ENCODE data around the gene BOLA3.

Gene BOLA3

GRCh38 chr2:74177696-74178095 is 30.0 kb upstream of the BOLA3 start:
- Histone ChIP-seq H3K27ac (ENCODE audit: low read length, poor library complexity, severe bottlenecking) (no peak overlapping the region), H4K91ac (ENCODE audit: low read length) (no peak overlapping the region), H2AK5ac (ENCODE audit: low read length, severe bottlenecking) (no peak overlapping the region), H3K4me3 (ENCODE audit: insufficient read depth in 1 of 2, low read depth in 1 of 2, low read length in 2 of 2) (peak overlapping the region; percentile 78 to 98), H3K79me1 (replicated peaks; ENCODE audit: low read length, poor library complexity, severe bottlenecking) (no peaks in the 10 kb centered on the region), H3K18ac (ENCODE audit: low read depth in 1 of 2, low read length in 2 of 2) (no peak overlapping the region), H3K4me1 (ENCODE audit: control insufficient read depth, insufficient read depth, low read depth, low read length) (peaks cover 5% of the 10 kb centered on the region), H2BK15ac (ENCODE audit: low read depth, poor library complexity, severe bottlenecking) (no peak overlapping the region), H3K4ac (ENCODE audit: low read depth in 1 of 2, low read length in 2 of 2) (no peak overlapping the region), H3K23ac (ENCODE audit: low read length in 2 of 2) (no peak overlapping the region), H2BK120ac (ENCODE audit: low read depth, low read length) (no peak overlapping the region), H3K36me3 (ENCODE audit: control insufficient read depth in 1 of 2, insufficient read depth in 2 of 2, low read depth in 1 of 2, low read length in 2 of 2) (peaks cover 0 to 2% of the 10 kb centered on the region in 2 experiments), H3K9ac (ENCODE audit: low read length) (peak overlapping the region; percentile 95), H2BK12ac (ENCODE audit: low read length in 2 of 2) (no peak overlapping the region), H3K27me3 (ENCODE audit: control insufficient read depth in 1 of 2, insufficient read depth in 1 of 2, low read length in 2 of 2) (no peaks in the 10 kb centered on the region), H3K14ac (ENCODE audit: low read length in 2 of 2) (no peak overlapping the region), H3K9me3 (ENCODE audit: control insufficient read depth, low read length) (no peaks in the 10 kb centered on the region), H2BK5ac (ENCODE audit: low read depth, low read length, poor library complexity, severe bottlenecking) (no peak overlapping the region), H3K4me2 (ENCODE audit: low read length, poor library complexity, severe bottlenecking) (no peak overlapping the region), H2AFZ (ENCODE audit: low read depth, low read length) (no peak overlapping the region), H4K8ac (ENCODE audit: low read length) (no peak overlapping the region)
- DNase-seq = no peak

DNA sequence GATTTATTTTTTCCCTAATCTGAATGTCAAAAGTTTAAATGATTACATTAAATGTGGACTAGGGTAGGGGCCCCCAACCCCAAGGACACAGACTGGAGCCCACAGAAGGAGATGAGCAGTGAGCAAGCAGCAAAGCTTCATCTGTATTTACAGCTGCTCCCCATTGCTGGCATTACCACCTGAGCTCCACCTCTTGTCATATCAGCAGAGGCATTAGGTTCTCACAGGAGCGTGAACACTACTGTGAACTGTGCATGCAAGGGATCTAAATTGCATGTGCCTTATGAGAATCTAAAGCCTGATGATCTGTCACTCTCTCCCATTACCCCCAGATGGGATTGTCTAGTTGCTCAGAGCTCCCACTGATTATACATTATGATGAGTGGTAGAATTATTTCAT is 27.2 kb upstream of the BOLA3 start:
- Histone ChIP-seq H3K36me3 (ENCODE audit: control insufficient read depth in 1 of 2, insufficient read depth in 2 of 2, low read depth in 1 of 2, low read length in 2 of 2) (peaks cover 13 to 22% of the 10 kb centered on the region in 2 experiments), H3K18ac (ENCODE audit: low read depth in 1 of 2, low read length in 2 of 2) (no peak overlapping the region), H3K27ac (ENCODE audit: low read length, poor library complexity, severe bottlenecking) (no peak overlapping the region), H3K27me3 (ENCODE audit: control insufficient read depth in 1 of 2, insufficient read depth in 1 of 2, low read length in 2 of 2) (no peaks in the 10 kb centered on the region), H3K4me2 (ENCODE audit: low read length, poor library complexity, severe bottlenecking) (no peak overlapping the region), H3K9me3 (ENCODE audit: control insufficient read depth, low read length) (no peaks in the 10 kb centered on the region), H3K4me3 (ENCODE audit: insufficient read depth in 1 of 2, low read depth in 1 of 2, low read length in 2 of 2) (no peak overlapping the region), H2BK120ac (ENCODE audit: low read depth, low read length) (no peak overlapping the region), H3K23ac (ENCODE audit: low read length in 2 of 2) (no peak overlapping the region), H4K8ac (ENCODE audit: low read length) (no peak overlapping the region), H3K79me1 (replicated peaks; ENCODE audit: low read length, poor library complexity, severe bottlenecking) (peaks cover 3% of the 10 kb centered on the region), H4K91ac (ENCODE audit: low read length) (no peak overlapping the region), H3K4me1 (ENCODE audit: control insufficient read depth, insufficient read depth, low read depth, low read length) (peaks cover 5% of the 10 kb centered on the region), H2BK12ac (ENCODE audit: low read length in 2 of 2) (no peak overlapping the region), H2BK5ac (ENCODE audit: low read depth, low read length, poor library complexity, severe bottlenecking) (no peak overlapping the region), H3K9ac (ENCODE audit: low read length) (no peak overlapping the region), H2AK5ac (ENCODE audit: low read length, severe bottlenecking) (no peak overlapping the region), H3K4ac (ENCODE audit: low read depth in 1 of 2, low read length in 2 of 2) (no peak overlapping the region), H2BK15ac (ENCODE audit: low read depth, poor library complexity, severe bottlenecking) (no peak overlapping the region), H3K14ac (ENCODE audit: low read length in 2 of 2) (no peak overlapping the region), H2AFZ (ENCODE audit: low read depth, low read length) (no peak overlapping the region)
- 100% methylated on average over 1 of the region's 1 CpG for WGBS
- DNase-seq = no peak

DNA sequence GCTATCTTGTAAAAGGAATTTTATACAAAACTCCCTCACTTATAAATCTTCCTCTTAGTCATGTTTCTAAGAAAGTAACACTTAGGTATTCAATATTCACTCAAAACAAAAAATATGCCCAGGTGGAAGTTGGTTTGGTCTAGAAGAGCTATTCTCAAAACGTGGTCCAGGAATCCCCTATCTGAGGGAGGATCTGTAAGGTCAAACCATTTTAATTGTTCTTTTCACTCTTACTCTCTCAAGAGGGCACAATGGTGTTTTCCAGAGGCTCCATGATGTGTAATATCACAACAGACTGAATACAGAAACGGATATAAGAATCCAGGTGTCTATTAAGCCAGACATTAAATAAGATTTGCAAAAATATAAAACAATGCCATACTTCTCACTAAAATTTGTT is 21.0 kb upstream of the BOLA3 start:
- Histone ChIP-seq H3K4me2 (ENCODE audit: low read length, poor library complexity, severe bottlenecking) (no peak overlapping the region), H2AK5ac (ENCODE audit: low read length, severe bottlenecking) (no peak overlapping the region), H3K4ac (ENCODE audit: low read depth in 1 of 2, low read length in 2 of 2) (no peak overlapping the region), H3K36me3 (ENCODE audit: control insufficient read depth in 1 of 2, insufficient read depth in 2 of 2, low read depth in 1 of 2, low read length in 2 of 2) (peaks cover 33 to 82% of the 10 kb centered on the region in 2 experiments), H2BK120ac (ENCODE audit: low read depth, low read length) (no peak overlapping the region), H3K27ac (ENCODE audit: low read length, poor library complexity, severe bottlenecking) (no peak overlapping the region), H3K4me1 (ENCODE audit: control insufficient read depth, insufficient read depth, low read depth, low read length) (no peaks in the 10 kb centered on the region), H4K8ac (ENCODE audit: low read length) (no peak overlapping the region), H2BK15ac (ENCODE audit: low read depth, poor library complexity, severe bottlenecking) (no peak overlapping the region), H3K18ac (ENCODE audit: low read depth in 1 of 2, low read length in 2 of 2) (no peak overlapping the region), H3K14ac (ENCODE audit: low read length in 2 of 2) (no peak overlapping the region), H4K91ac (ENCODE audit: low read length) (no peak overlapping the region), H3K9ac (ENCODE audit: low read length) (no peak overlapping the region), H3K9me3 (ENCODE audit: control insufficient read depth, low read length) (no peaks in the 10 kb centered on the region), H3K4me3 (ENCODE audit: insufficient read depth in 1 of 2, low read depth in 1 of 2, low read length in 2 of 2) (no peak overlapping the region), H2BK12ac (ENCODE audit: low read length in 2 of 2) (no peak overlapping the region), H2AFZ (ENCODE audit: low read depth, low read length) (no peak overlapping the region), H3K27me3 (ENCODE audit: control insufficient read depth in 1 of 2, insufficient read depth in 1 of 2, low read length in 2 of 2) (no peaks in the 10 kb centered on the region), H3K23ac (ENCODE audit: low read length in 2 of 2) (no peak overlapping the region), H2BK5ac (ENCODE audit: low read depth, low read length, poor library complexity, severe bottlenecking) (no peak overlapping the region), H3K79me1 (replicated peaks; ENCODE audit: low read length, poor library complexity, severe bottlenecking) (peaks cover 16% of the 10 kb centered on the region)
- WGBS = 67% methylated on average over 1 of the region's 2 CpGs
- DNase-seq = no peak

DNA sequence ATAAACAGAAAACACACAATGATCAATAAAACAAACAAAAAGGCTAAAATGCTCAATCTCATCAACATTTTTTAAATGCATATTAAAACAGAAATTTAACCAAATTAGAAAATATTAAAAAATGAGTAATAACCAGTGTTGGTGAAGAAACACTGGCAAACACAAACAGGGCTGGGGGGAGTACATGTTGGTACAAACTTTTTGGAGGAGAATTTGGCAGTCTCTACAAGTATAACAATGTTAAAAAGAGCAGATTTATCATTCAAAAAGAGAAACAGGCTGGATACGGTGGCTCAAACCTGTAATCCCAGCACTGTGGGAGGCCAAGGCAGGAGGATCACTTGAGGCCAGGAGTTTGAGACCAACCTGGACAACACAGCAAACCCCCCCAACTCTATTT is 17.0 kb upstream of the BOLA3 start:
- Histone ChIP-seq H3K18ac (ENCODE audit: low read depth in 1 of 2, low read length in 2 of 2) (no peak overlapping the region), H2AK5ac (ENCODE audit: low read length, severe bottlenecking) (no peak overlapping the region)
- 100% methylated on average over 1 of the region's 1 CpG for WGBS

More for the DNA sequence above, 17.0 kb upstream of the BOLA3 start:
- Histone ChIP-seq H3K4me1 (ENCODE audit: control insufficient read depth, insufficient read depth, low read depth, low read length) (no peaks in the 10 kb centered on the region), H2BK12ac (ENCODE audit: low read length in 2 of 2) (no peak overlapping the region), H3K14ac (ENCODE audit: low read length in 2 of 2) (no peak overlapping the region), H4K8ac (ENCODE audit: low read length) (no peak overlapping the region), H3K4me2 (ENCODE audit: low read length, poor library complexity, severe bottlenecking) (no peak overlapping the region), H3K4ac (ENCODE audit: low read depth in 1 of 2, low read length in 2 of 2) (no peak overlapping the region), H3K36me3 (ENCODE audit: control insufficient read depth in 1 of 2, insufficient read depth in 2 of 2, low read depth in 1 of 2, low read length in 2 of 2) (peaks cover 43 to 94% of the 10 kb centered on the region in 2 experiments), H2AFZ (ENCODE audit: low read depth, low read length) (no peak overlapping the region), H4K91ac (ENCODE audit: low read length) (no peak overlapping the region), H3K4me3 (ENCODE audit: insufficient read depth in 1 of 2, low read depth in 1 of 2, low read length in 2 of 2) (no peak overlapping the region), H3K27me3 (ENCODE audit: control insufficient read depth in 1 of 2, insufficient read depth in 1 of 2, low read length in 2 of 2) (no peaks in the 10 kb centered on the region), H3K23ac (ENCODE audit: low read length in 2 of 2) (no peak overlapping the region), H2BK120ac (ENCODE audit: low read depth, low read length) (no peak overlapping the region), H3K27ac (ENCODE audit: low read length, poor library complexity, severe bottlenecking) (no peak overlapping the region), H3K9me3 (ENCODE audit: control insufficient read depth, low read length) (no peaks in the 10 kb centered on the region), H2BK15ac (ENCODE audit: low read depth, poor library complexity, severe bottlenecking) (no peak overlapping the region), H3K9ac (ENCODE audit: low read length) (no peak overlapping the region), H3K79me1 (replicated peaks; ENCODE audit: low read length, poor library complexity, severe bottlenecking) (peaks cover 26% of the 10 kb centered on the region), H2BK5ac (ENCODE audit: low read depth, low read length, poor library complexity, severe bottlenecking) (no peak overlapping the region)
- no peak for DNase-seq

Measured in mesenchymal stem cell (in vitro differentiated cells and primary cell).